GDM1 (cell line): ENCODE results near the gene FXN.

Experiments
- DNase-seq: peaks from one replicate; lab custom pipeline; 2025; lab: John Stamatoyannopoulos, UW

FXN gene

GRCh38 chr9:69141851-69142250, 106.3 kb downstream of the FXN start:
- DNase-seq: no peak

- no peak for DNase-seq
These were observed 107.7 kb downstream of the FXN start for GRCh38 chr9:69143291-69143690.

- no peak for DNase-seq
These were observed 109.7 kb downstream of the FXN start for GRCh38 chr9:69145144-69145715.

GRCh38 chr9:69147041-69147834, 111.7 kb downstream of the FXN start:
- no peak for DNase-seq

- DNase-seq: no peak
These were observed 113.8 kb downstream of the FXN start for GRCh38 chr9:69149321-69149807.
